Gastroesophageal sphincter (tissue), 3 donors: Measurements from ENCODE around the gene SPATA46.

ENCODE experiments used
- EP300 ChIP-seq: sonication (generic); formaldehyde crosslinking; IDR thresholded peaks from one replicate; pipeline ENCODE4 v1.6.1; 2017; ENCODE audit warnings: antibody characterized with exemption, mild to moderate bottlenecking
- POLR2A ChIP-seq, 2 donors: fragments of 450-650 bp; IDR thresholded peaks; one replicate each; pipeline ENCODE4 v1.6.1; 2017; ENCODE audit warnings: antibody characterized with exemption in 2 of 2, mild to moderate bottlenecking in 2 of 2, moderate library complexity in 1 of 2
- POLR2AphosphoS5 ChIP-seq: sonication (generic); formaldehyde crosslinking; IDR thresholded peaks from one replicate; pipeline ENCODE4 v1.6.1; 2017; ENCODE audit warnings: antibody characterized with exemption
- TF ChIP-seq, protein P1 (sequence below), 4 experiments: fragments of 200-600 bp in 2 of 4; fragments of 450-650 bp in 2 of 4; sonication (generic) in 1 of 4; IDR thresholded peaks; one replicate each; pipeline ENCODE4 v1.5.1; 2017 to 2019; ENCODE audit warnings: antibody characterized with exemption in 4 of 4, mild to moderate bottlenecking in 2 of 4, moderate library complexity in 2 of 4

DNA sequence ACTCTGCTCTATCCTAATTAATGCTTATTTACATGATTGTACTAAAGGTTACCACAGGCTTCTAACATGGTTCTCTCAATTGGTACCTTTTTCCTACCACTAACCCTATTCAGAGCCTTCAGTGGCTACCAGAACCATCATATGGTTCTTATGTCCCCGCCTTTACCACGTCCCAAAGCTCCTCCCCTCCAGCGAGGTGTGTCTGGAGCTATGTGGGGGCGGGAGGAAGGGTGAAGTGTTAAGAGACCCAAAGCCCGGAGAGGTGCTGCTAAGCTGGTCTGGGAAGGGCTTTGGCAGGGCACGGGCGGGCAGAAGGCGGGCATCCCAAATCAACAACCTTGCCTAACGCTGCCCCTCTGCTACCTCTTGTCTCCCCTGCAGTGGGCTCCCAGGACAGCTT is 10.0 kb downstream of the SPATA46 start:
- TF ChIP-seq POLR2A (IDR thresholded peaks at IDR 0.05) (no peak), POLR2AphosphoS5 (no peak), EP300 (no peak)
- TF ChIP-seq, protein P1, sequence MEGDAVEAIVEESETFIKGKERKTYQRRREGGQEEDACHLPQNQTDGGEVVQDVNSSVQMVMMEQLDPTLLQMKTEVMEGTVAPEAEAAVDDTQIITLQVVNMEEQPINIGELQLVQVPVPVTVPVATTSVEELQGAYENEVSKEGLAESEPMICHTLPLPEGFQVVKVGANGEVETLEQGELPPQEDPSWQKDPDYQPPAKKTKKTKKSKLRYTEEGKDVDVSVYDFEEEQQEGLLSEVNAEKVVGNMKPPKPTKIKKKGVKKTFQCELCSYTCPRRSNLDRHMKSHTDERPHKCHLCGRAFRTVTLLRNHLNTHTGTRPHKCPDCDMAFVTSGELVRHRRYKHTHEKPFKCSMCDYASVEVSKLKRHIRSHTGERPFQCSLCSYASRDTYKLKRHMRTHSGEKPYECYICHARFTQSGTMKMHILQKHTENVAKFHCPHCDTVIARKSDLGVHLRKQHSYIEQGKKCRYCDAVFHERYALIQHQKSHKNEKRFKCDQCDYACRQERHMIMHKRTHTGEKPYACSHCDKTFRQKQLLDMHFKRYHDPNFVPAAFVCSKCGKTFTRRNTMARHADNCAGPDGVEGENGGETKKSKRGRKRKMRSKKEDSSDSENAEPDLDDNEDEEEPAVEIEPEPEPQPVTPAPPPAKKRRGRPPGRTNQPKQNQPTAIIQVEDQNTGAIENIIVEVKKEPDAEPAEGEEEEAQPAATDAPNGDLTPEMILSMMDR (IDR thresholded peaks at IDR 0.05): no peak
